Stimulated activated memory B cell treated with anti-CD40 and anti-IgM and Interleukin-4, amounts not matched to agents 10 μg/mL and 1 μg/mL and 100 μg/mL, for 72 hours (primary cell): ENCODE data around the gene RNU2-1.
"Not testable (repeated sequence)": the region's sequence is repeated elsewhere in the genome, so short reads cannot be mapped to it uniquely, and the experiment has no call there.

Experiments used
- ATAC-seq: fragments of 150-1000 bp; cut with Tn5 transposase; 2 replicates; pipeline ENCODE4 v1.10.0; 2021
- H3K27ac Mint-ChIP-seq: one replicate; pipeline ENCODE4 v1.8.0; 2022; ENCODE audit warnings: mild to moderate bottlenecking, mixed read lengths
- H3K27me3 Mint-ChIP-seq: one replicate; pipeline ENCODE4 v1.8.0; 2022; ENCODE audit warnings: mixed read lengths
- H3K36me3 Mint-ChIP-seq: one replicate; pipeline ENCODE4 v1.8.0; 2022; ENCODE audit warnings: mixed read lengths
- H3K4me1 Mint-ChIP-seq: one replicate; pipeline ENCODE4 v1.8.0; 2022; ENCODE audit warnings: mixed read lengths
- H3K4me3 Mint-ChIP-seq: one replicate; pipeline ENCODE4 v1.8.0; 2022; ENCODE audit warnings: mild to moderate bottlenecking, moderate library complexity, mixed read lengths
- H3K9me3 Mint-ChIP-seq: one replicate; pipeline ENCODE4 v1.8.0; 2022; ENCODE audit warnings: mixed read lengths

RNU2-1 gene

GRCh38 chr17:43233877-43234276, at the start of gene RNU2-1:
Gene RNU2-1 (minus strand): TSS chr17:43233977.
- H3K4me3 Mint-ChIP-seq = not testable (repeated sequence)

GRCh38 chr17:43272914-43273313, 39.1 kb upstream of the RNU2-1 start:
- peak; percentile 47 for ATAC-seq
- H3K9me3 Mint-ChIP-seq, H3K4me3 Mint-ChIP-seq, H3K36me3 Mint-ChIP-seq, H3K27me3 Mint-ChIP-seq, H3K4me1 Mint-ChIP-seq: not testable (repeated sequence)
- H3K27ac Mint-ChIP-seq = peak overlapping the region; percentile 55

More at GRCh38 chr17:43233877-43234276, at the start of gene RNU2-1:
- not testable (repeated sequence) for H3K27me3 Mint-ChIP-seq, H3K36me3 Mint-ChIP-seq, H3K9me3 Mint-ChIP-seq, ATAC-seq, H3K4me1 Mint-ChIP-seq, H3K27ac Mint-ChIP-seq

GRCh38 chr17:43272483-43272882, 38.7 kb upstream of the RNU2-1 start:
- Mint-ChIP-seq H3K4me3 (peak overlapping the region; percentile 29), H3K27ac (peak overlapping the region; percentile 55)
- H3K4me1 Mint-ChIP-seq, ATAC-seq, H3K36me3 Mint-ChIP-seq, H3K27me3 Mint-ChIP-seq, H3K9me3 Mint-ChIP-seq: not testable (repeated sequence)

GRCh38 chr17:43270552-43271504, 37.1 kb upstream of the RNU2-1 start:
- peak; percentile 47 for ATAC-seq
- H3K27me3 Mint-ChIP-seq, H3K4me1 Mint-ChIP-seq, H3K36me3 Mint-ChIP-seq, H3K9me3 Mint-ChIP-seq, H3K27ac Mint-ChIP-seq, H3K4me3 Mint-ChIP-seq: not testable (repeated sequence)

- ATAC-seq, H3K4me1 Mint-ChIP-seq, H3K36me3 Mint-ChIP-seq, H3K9me3 Mint-ChIP-seq, H3K27ac Mint-ChIP-seq, H3K27me3 Mint-ChIP-seq, H3K4me3 Mint-ChIP-seq: not testable (repeated sequence)
Measured at GRCh38 chr17:43246456-43246855, 12.7 kb upstream of the RNU2-1 start.

GRCh38 chr17:43240596-43241352, 7.0 kb upstream of the RNU2-1 start:
- not testable (repeated sequence) for H3K9me3 Mint-ChIP-seq, H3K36me3 Mint-ChIP-seq, H3K4me1 Mint-ChIP-seq, H3K4me3 Mint-ChIP-seq, H3K27ac Mint-ChIP-seq, H3K27me3 Mint-ChIP-seq
- ATAC-seq = peak; percentile 50

GRCh38 chr17:43239597-43239996, 5.8 kb upstream of the RNU2-1 start:
- H3K9me3 Mint-ChIP-seq, H3K27me3 Mint-ChIP-seq, H3K4me1 Mint-ChIP-seq, H3K27ac Mint-ChIP-seq, H3K36me3 Mint-ChIP-seq, H3K4me3 Mint-ChIP-seq: not testable (repeated sequence)
- ATAC-seq = peak; percentile 34

GRCh38 chr17:43233263-43233662, 514 bp downstream of the RNU2-1 start:
- not testable (repeated sequence) for H3K9me3 Mint-ChIP-seq, H3K27me3 Mint-ChIP-seq, H3K27ac Mint-ChIP-seq, H3K4me3 Mint-ChIP-seq, H3K36me3 Mint-ChIP-seq, H3K4me1 Mint-ChIP-seq, ATAC-seq

- not testable (repeated sequence) for H3K9me3 Mint-ChIP-seq, H3K27ac Mint-ChIP-seq, H3K4me1 Mint-ChIP-seq, H3K4me3 Mint-ChIP-seq, ATAC-seq, H3K36me3 Mint-ChIP-seq, H3K27me3 Mint-ChIP-seq
Measured at GRCh38 chr17:43232021-43232699, 1.6 kb downstream of the RNU2-1 start.

- not testable (repeated sequence) for H3K4me1 Mint-ChIP-seq
Measured at GRCh38 chr17:43231205-43232020, 2.4 kb downstream of the RNU2-1 start.

GRCh38 chr17:43228020-43228782, 5.6 kb downstream of the RNU2-1 start, which contains the start of gene CCDC200:
Gene CCDC200 (minus strand): TSS chr17:43228623. CDS start chr17:43228554, 69 bp downstream.
- peaks cover 11% of the 10 kb centered on the region for H3K36me3 Mint-ChIP-seq
- ATAC-seq, H3K27me3 Mint-ChIP-seq, H3K4me3 Mint-ChIP-seq, H3K9me3 Mint-ChIP-seq, H3K27ac Mint-ChIP-seq, H3K4me1 Mint-ChIP-seq: not testable (repeated sequence)

More at GRCh38 chr17:43231205-43232020, 2.4 kb downstream of the RNU2-1 start:
- H3K9me3 Mint-ChIP-seq, ATAC-seq, H3K4me3 Mint-ChIP-seq, H3K27me3 Mint-ChIP-seq, H3K36me3 Mint-ChIP-seq, H3K27ac Mint-ChIP-seq: not testable (repeated sequence)

- H3K4me1 Mint-ChIP-seq = peaks cover 1% of the 10 kb centered on the region
- no peaks in the 10 kb centered on the region for H3K9me3 Mint-ChIP-seq
- H3K27ac Mint-ChIP-seq = no peak overlapping the region
- no peak overlapping the region for H3K4me3 Mint-ChIP-seq
- H3K27me3 Mint-ChIP-seq = no peaks in the 10 kb centered on the region
- H3K36me3 Mint-ChIP-seq = peaks cover 17% of the 10 kb centered on the region
- no peak for ATAC-seq
Measured at GRCh38 chr17:43226393-43226792, 7.4 kb downstream of the RNU2-1 start.

- ATAC-seq = no peak
- Mint-ChIP-seq H3K4me1 (peaks cover 8% of the 10 kb centered on the region), H3K36me3 (peaks cover 24% of the 10 kb centered on the region), H3K9me3 (no peaks in the 10 kb centered on the region), H3K4me3 (no peak overlapping the region), H3K27ac (no peak overlapping the region), H3K27me3 (no peaks in the 10 kb centered on the region)
Measured at GRCh38 chr17:43224146-43224705, 9.6 kb downstream of the RNU2-1 start.
